ENCODE data around the gene TPRX1.
"Not testable (repeated sequence)": the region's sequence is repeated elsewhere in the genome, so short reads cannot be mapped to it uniquely, and the experiment has no call there.

TPRX1 gene, protein sequence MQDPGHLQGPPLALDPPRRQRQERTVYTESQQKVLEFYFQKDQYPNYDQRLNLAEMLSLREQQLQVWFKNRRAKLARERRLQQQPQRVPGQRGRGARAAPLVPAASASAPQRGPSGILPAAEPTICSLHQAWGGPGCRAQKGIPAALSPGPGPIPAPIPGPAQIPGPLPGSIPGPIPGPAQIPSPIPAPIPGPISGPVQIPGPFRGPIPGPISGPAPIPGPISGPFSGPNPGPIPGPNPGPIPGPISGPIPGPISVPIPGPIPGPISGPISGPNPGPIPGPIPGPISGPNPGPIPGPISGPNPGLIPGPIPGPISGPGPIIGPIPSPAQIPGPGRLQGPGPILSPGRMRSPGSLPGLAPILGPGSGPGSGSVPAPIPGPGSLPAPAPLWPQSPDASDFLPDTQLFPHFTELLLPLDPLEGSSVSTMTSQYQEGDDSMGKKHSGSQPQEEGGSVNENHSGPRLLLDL

GRCh38 chr19:47804451-47804850 is at the start of gene TPRX1:
Gene TPRX1, minus strand, starts transcription at chr19:47804551. Its CDS starts 12 bp downstream, at chr19:47804539.
- in situ Hi-C loops (cut with MboI; ENCODE audit: low sequenced_read_pairs, unreplicated experiment); DNase-seq (ENCODE audit: low spot score): not testable (repeated sequence)

- in situ Hi-C loops (cut with MboI; ENCODE audit: low sequenced_read_pairs, unreplicated experiment): no loop called here
- no peak for DNase-seq (ENCODE audit: low spot score)
- TF ChIP-seq CTCF (IDR thresholded peaks at IDR 0.05; ENCODE audit: borderline replicate concordance, control extremely low read depth, extremely low read depth, insufficient read depth, missing control alignments): no peak
Measured at GRCh38 chr19:47853003-47853402, 48.7 kb upstream of the TPRX1 start.

- no peak for DNase-seq (ENCODE audit: low spot score)
- in situ Hi-C loops (cut with MboI; ENCODE audit: low sequenced_read_pairs, unreplicated experiment): no loop called here
- no peak for TF ChIP-seq CTCF (IDR thresholded peaks at IDR 0.05; ENCODE audit: borderline replicate concordance, control extremely low read depth, extremely low read depth, insufficient read depth, missing control alignments)
Measured at GRCh38 chr19:47848823-47849473, 44.6 kb upstream of the TPRX1 start.

GRCh38 chr19:47848425-47848822 is 44.1 kb upstream of the TPRX1 start:
- DNase-seq (ENCODE audit: low spot score): no peak
- in situ Hi-C loops (cut with MboI; ENCODE audit: low sequenced_read_pairs, unreplicated experiment): no loop called here
- no peak for TF ChIP-seq CTCF (IDR thresholded peaks at IDR 0.05; ENCODE audit: borderline replicate concordance, control extremely low read depth, extremely low read depth, insufficient read depth, missing control alignments)

- TF ChIP-seq CTCF (IDR thresholded peaks at IDR 0.05; ENCODE audit: borderline replicate concordance, control extremely low read depth, extremely low read depth, insufficient read depth, missing control alignments): no peak
- DNase-seq (ENCODE audit: low spot score): no peak
- in situ Hi-C loops (cut with MboI; ENCODE audit: low sequenced_read_pairs, unreplicated experiment): no loop called here
Measured at GRCh38 chr19:47842941-47843340, 38.6 kb upstream of the TPRX1 start.

GRCh38 chr19:47839913-47840312 is 35.6 kb upstream of the TPRX1 start:
- TF ChIP-seq CTCF (IDR thresholded peaks at IDR 0.05; ENCODE audit: borderline replicate concordance, control extremely low read depth, extremely low read depth, insufficient read depth, missing control alignments): no peak
- in situ Hi-C loops (cut with MboI; ENCODE audit: low sequenced_read_pairs, unreplicated experiment): no loop called here

DNA sequence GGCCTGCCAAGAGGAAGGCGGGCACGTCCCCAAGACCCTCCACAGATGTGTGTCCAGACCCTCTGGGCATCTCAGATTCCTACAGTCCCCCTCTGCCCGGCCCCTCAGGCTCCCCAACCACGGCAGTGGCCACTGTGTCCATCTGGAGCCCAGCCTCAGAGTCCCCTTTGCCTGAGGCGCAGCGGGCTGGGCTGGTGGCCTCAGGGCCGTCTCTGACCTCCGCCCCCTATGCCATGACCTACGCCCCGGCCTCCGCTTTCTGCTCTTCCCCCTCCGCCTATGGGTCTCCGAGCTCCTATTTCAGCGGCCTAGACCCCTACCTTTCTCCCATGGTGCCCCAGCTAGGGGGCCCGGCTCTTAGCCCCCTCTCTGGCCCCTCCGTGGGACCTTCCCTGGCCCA is 35.1 kb upstream of the TPRX1 start:
- TF ChIP-seq CTCF (IDR thresholded peaks at IDR 0.05; ENCODE audit: borderline replicate concordance, control extremely low read depth, extremely low read depth, insufficient read depth, missing control alignments): no peak
- in situ Hi-C loops (cut with MboI; ENCODE audit: low sequenced_read_pairs, unreplicated experiment): no loop called here
- DNase-seq (ENCODE audit: low spot score): no peak

More at GRCh38 chr19:47839913-47840312, 35.6 kb upstream of the TPRX1 start:
- DNase-seq (ENCODE audit: low spot score): no peak
